ENCODE measurements around the gene MPZL3.

The MPZL3 gene

DNA sequence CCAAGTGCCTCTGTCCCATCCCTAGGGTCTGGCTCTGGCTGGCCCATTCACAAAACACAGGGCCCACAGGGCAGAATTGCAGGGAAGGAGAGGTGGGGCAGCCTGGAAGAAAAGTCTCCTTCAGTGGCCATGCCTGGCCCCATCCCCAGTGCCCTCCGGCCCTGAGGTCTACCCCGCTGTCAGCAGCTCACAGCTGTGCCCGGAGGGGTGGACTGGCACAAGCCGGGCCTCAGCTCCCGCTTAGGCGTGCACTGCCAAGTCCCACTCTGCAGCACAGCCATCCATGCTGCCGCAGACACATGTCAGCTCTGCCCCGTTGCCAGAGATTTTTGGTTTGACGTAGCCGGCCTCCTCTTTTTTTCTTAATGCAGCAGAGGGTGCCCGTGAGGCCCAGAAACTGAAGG lies 71.9 kb downstream of the MPZL3 start:
- DNase-seq: no peak

DNA sequence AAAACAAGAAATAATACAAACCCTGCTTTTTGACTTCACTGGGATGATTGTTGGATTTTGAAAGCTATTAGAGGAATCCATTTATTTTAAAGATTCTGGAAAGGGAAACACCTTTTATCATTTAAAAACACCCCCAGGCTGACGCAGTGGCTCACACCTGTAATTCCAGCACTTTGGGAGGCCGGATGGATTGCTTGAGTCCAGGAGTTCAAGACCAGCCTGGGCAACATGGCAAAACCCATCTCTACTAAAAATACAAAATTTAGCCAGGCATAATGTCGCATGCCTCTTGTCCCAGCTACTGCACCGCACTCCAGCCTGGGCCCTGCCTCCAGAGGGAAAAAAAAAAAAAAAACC lies 75.4 kb downstream of the MPZL3 start:
- no peak for DNase-seq

Measured in activated T-cell treated with anti-CD3 and anti-CD28 coated beads for 4 hours (primary cell).